GM15510 (cell line): ENCODE data around the gene DHDDS.

Experiments used
- POLR2A ChIP-seq: IDR thresholded peaks from 3 replicates; pipeline ENCODE4 v1.6.1; 2011; ENCODE audit warnings: borderline replicate concordance; ENCODE audit not compliant: insufficient read length; ENCODE audit errors: extremely low read depth

Gene DHDDS

GRCh38 chr1:26411624-26412074 is 20.5 kb upstream of the DHDDS start:
- no peak for TF ChIP-seq POLR2A

- no peak for TF ChIP-seq POLR2A
Measured at GRCh38 chr1:26412180-26412840, 19.8 kb upstream of the DHDDS start.

GRCh38 chr1:26413031-26413430 is 19.1 kb upstream of the DHDDS start:
- no peak for TF ChIP-seq POLR2A

- no peak for TF ChIP-seq POLR2A
Measured at GRCh38 chr1:26417111-26417759, 14.9 kb upstream of the DHDDS start.

GRCh38 chr1:26418865-26419349 is 13.2 kb upstream of the DHDDS start:
- no peak for TF ChIP-seq POLR2A

GRCh38 chr1:26419494-26419893 is 12.6 kb upstream of the DHDDS start:
- TF ChIP-seq POLR2A: no peak

- TF ChIP-seq POLR2A: no peak
Measured at GRCh38 chr1:26429721-26430120, 2.4 kb upstream of the DHDDS start.

GRCh38 chr1:26432793-26433192 is 672 bp downstream of the DHDDS start:
- TF ChIP-seq POLR2A: no peak

- no peak for TF ChIP-seq POLR2A
Measured at GRCh38 chr1:26434161-26434752, 2.1 kb downstream of the DHDDS start.

GRCh38 chr1:26438041-26438440 is 5.9 kb downstream of the DHDDS start:
- no peak for TF ChIP-seq POLR2A

- TF ChIP-seq POLR2A: no peak
Measured at GRCh38 chr1:26440259-26440658, 8.1 kb downstream of the DHDDS start.

GRCh38 chr1:26449868-26450267 is 17.7 kb downstream of the DHDDS start:
- TF ChIP-seq POLR2A: no peak

- no peak for TF ChIP-seq POLR2A
Measured at GRCh38 chr1:26450908-26451307, 18.8 kb downstream of the DHDDS start.

- no peak for TF ChIP-seq POLR2A
Measured at GRCh38 chr1:26452459-26453183, 20.5 kb downstream of the DHDDS start.

- no peak for TF ChIP-seq POLR2A
Measured at GRCh38 chr1:26459148-26459547, 27.0 kb downstream of the DHDDS start.
